Anterior cingulate cortex (tissue), 58 donors: ENCODE data around the gene CD247.

Experiments used
- DNase-seq, 58 donors: peaks; one replicate each; lab custom pipeline; 2025; lab: John Stamatoyannopoulos, UW

CD247 gene

GRCh38 chr1:167515893-167516321 is 2.4 kb downstream of the CD247 start:
- no peak for DNase-seq

- DNase-seq, result no peak
Measured at GRCh38 chr1:167515461-167515860, 2.9 kb downstream of the CD247 start.

GRCh38 chr1:167514288-167514687 is 4.0 kb downstream of the CD247 start:
- no peak for DNase-seq

GRCh38 chr1:167512046-167512654 is 6.2 kb downstream of the CD247 start:
- DNase-seq, result no peak

- DNase-seq, result no peak
Measured at GRCh38 chr1:167511374-167511986, 6.8 kb downstream of the CD247 start.

GRCh38 chr1:167510881-167511280 is 7.4 kb downstream of the CD247 start:
- no peak for DNase-seq

- DNase-seq, result no peak
Measured at GRCh38 chr1:167510244-167510643, 8.1 kb downstream of the CD247 start.

- no peak for DNase-seq
Measured at GRCh38 chr1:167509587-167509986, 8.7 kb downstream of the CD247 start.

- no peak for DNase-seq
Measured at GRCh38 chr1:167507719-167508118, 10.6 kb downstream of the CD247 start.

GRCh38 chr1:167504467-167504827 is 13.9 kb downstream of the CD247 start:
- DNase-seq, result no peak

GRCh38 chr1:167503626-167504466 is 14.5 kb downstream of the CD247 start:
- no peak for DNase-seq

- no peak for DNase-seq
Measured at GRCh38 chr1:167502719-167503462, 15.4 kb downstream of the CD247 start.

GRCh38 chr1:167502192-167502551 is 16.2 kb downstream of the CD247 start:
- DNase-seq, result no peak

- no peak for DNase-seq
Measured at GRCh38 chr1:167501515-167502191, 16.7 kb downstream of the CD247 start.

- no peak for DNase-seq
Measured at GRCh38 chr1:167500283-167500860, 18.0 kb downstream of the CD247 start.

- no peak for DNase-seq
Measured at GRCh38 chr1:167499664-167500101, 18.6 kb downstream of the CD247 start.

GRCh38 chr1:167499106-167499505 is 19.2 kb downstream of the CD247 start:
- DNase-seq, result no peak

- no peak for DNase-seq
Measured at GRCh38 chr1:167496797-167497619, 21.3 kb downstream of the CD247 start.

GRCh38 chr1:167493372-167493771 is 25.0 kb downstream of the CD247 start:
- no peak for DNase-seq
